ENCODE results near the gene QTRT2.

QTRT2 gene

GRCh38 chr3:114081037-114081436, 24.5 kb downstream of the QTRT2 start:
- no peak overlapping the region for H2BK5ac ChIP-seq (ENCODE audit: low read length)
- no peak overlapping the region for H2BK15ac ChIP-seq (ENCODE audit: low read length)
- H3K18ac ChIP-seq (ENCODE audit: low read length), result no peak overlapping the region
- no peak overlapping the region for H3K27ac ChIP-seq (replicated peaks; ENCODE audit: low read length)
- no peaks in the 10 kb centered on the region for H3K27me3 ChIP-seq (ENCODE audit: control insufficient read depth in 3 of 3, insufficient read depth in 3 of 3, low read depth in 1 of 3, low read length in 3 of 3)
- H4K8ac ChIP-seq (ENCODE audit: low read depth, low read length), result no peak overlapping the region
- DNase-seq (ENCODE audit: low spot score), result no peak
- H3K79me1 ChIP-seq (ENCODE audit: low read depth, low read length), result no peaks in the 10 kb centered on the region
- H2BK120ac ChIP-seq (ENCODE audit: low read depth, low read length), result no peak overlapping the region
- H4K91ac ChIP-seq (ENCODE audit: low read depth, low read length, poor library complexity), result no peak overlapping the region
- H3K9me3 ChIP-seq (replicated peaks in 1 of 2; ENCODE audit: control insufficient read depth in 2 of 2, insufficient read depth in 1 of 2, low read depth in 1 of 2, low read length in 2 of 2), result peaks cover 0 to 7% of the 10 kb centered on the region in 2 donors
- H3K23ac ChIP-seq (ENCODE audit: low read depth, low read length, poor library complexity), result no peak overlapping the region
- H2AK5ac ChIP-seq (ENCODE audit: low read depth, low read length), result no peak overlapping the region
- H2AFZ ChIP-seq (ENCODE audit: low read length), result no peak overlapping the region
- H3K4me1 ChIP-seq (ENCODE audit: control insufficient read depth in 2 of 2, insufficient read depth in 1 of 2, low read depth in 1 of 2, low read length in 2 of 2), result no peaks in the 10 kb centered on the region
- no peak overlapping the region for H3K9ac ChIP-seq (ENCODE audit: low read depth, low read length, poor library complexity)
- H3K4me3 ChIP-seq (ENCODE audit: low read length in 2 of 2), result no peak overlapping the region
- no peak overlapping the region for H3K14ac ChIP-seq (ENCODE audit: low read length)
- H3K4ac ChIP-seq (ENCODE audit: low read length), result no peak overlapping the region
- H3K4me2 ChIP-seq (ENCODE audit: insufficient read depth, low read length, poor library complexity, severe bottlenecking), result no peak overlapping the region
- H3K36me3 ChIP-seq (replicated peaks in 1 of 2; ENCODE audit: control insufficient read depth in 2 of 2, insufficient read depth in 2 of 2, low read length in 2 of 2), result peaks cover 13 to 96% of the 10 kb centered on the region in 2 donors
- H2BK12ac ChIP-seq (ENCODE audit: low read length), result no peak overlapping the region

DNA sequence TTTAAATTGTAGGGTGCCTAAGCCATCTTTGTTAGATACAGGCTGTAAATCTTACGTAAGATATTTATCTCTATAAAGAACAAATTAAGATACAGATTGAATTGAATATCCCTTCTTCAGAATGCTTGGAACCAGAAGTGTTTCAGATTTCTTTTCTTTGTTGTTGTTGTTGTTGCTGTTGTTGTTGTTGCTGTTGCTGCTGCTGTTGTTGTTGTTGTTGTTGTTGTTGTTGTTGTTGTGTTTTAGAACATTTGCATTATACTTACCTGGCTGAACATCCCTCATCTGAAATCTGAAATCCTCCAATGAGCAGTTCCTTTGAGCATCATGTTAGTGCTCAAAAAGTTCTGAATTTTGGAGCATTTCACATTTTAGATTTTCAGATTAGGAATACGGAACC, 26.6 kb downstream of the QTRT2 start:
- Histone ChIP-seq H2BK120ac (ENCODE audit: low read depth, low read length) (no peak overlapping the region), H2AK5ac (ENCODE audit: low read depth, low read length) (no peak overlapping the region), H2BK5ac (ENCODE audit: low read length) (no peak overlapping the region), H2BK15ac (ENCODE audit: low read length) (no peak overlapping the region), H3K27me3 (ENCODE audit: control insufficient read depth in 3 of 3, insufficient read depth in 3 of 3, low read depth in 1 of 3, low read length in 3 of 3) (no peaks in the 10 kb centered on the region), H4K8ac (ENCODE audit: low read depth, low read length) (no peak overlapping the region), H3K18ac (ENCODE audit: low read length) (no peak overlapping the region), H3K4me2 (ENCODE audit: insufficient read depth, low read length, poor library complexity, severe bottlenecking) (no peak overlapping the region), H2BK12ac (ENCODE audit: low read length) (no peak overlapping the region), H3K4me1 (ENCODE audit: control insufficient read depth in 2 of 2, insufficient read depth in 1 of 2, low read depth in 1 of 2, low read length in 2 of 2) (no peaks in the 10 kb centered on the region), H3K36me3 (replicated peaks in 1 of 2; ENCODE audit: control insufficient read depth in 2 of 2, insufficient read depth in 2 of 2, low read length in 2 of 2) (peaks cover 14 to 97% of the 10 kb centered on the region in 2 donors), H3K9ac (ENCODE audit: low read depth, low read length, poor library complexity) (no peak overlapping the region), H3K4ac (ENCODE audit: low read length) (no peak overlapping the region), H3K79me1 (ENCODE audit: low read depth, low read length) (no peaks in the 10 kb centered on the region), H3K14ac (ENCODE audit: low read length) (no peak overlapping the region), H3K27ac (replicated peaks; ENCODE audit: low read length) (no peak overlapping the region), H3K4me3 (ENCODE audit: low read length in 2 of 2) (no peak overlapping the region), H2AFZ (ENCODE audit: low read length) (no peak overlapping the region), H4K91ac (ENCODE audit: low read depth, low read length, poor library complexity) (no peak overlapping the region), H3K9me3 (replicated peaks in 1 of 2; ENCODE audit: control insufficient read depth in 2 of 2, insufficient read depth in 1 of 2, low read depth in 1 of 2, low read length in 2 of 2) (peaks cover 0 to 19% of the 10 kb centered on the region in 2 donors), H3K23ac (ENCODE audit: low read depth, low read length, poor library complexity) (no peak overlapping the region)
- no peak for DNase-seq (ENCODE audit: low spot score)
- no CpG with 5 or more reads among the region's 2 CpGs for WGBS, 2 donors (ENCODE audit: extremely low coverage in 2 of 2, insufficient read length in 2 of 2, insufficient replicate concordance in 1 of 2)

DNA sequence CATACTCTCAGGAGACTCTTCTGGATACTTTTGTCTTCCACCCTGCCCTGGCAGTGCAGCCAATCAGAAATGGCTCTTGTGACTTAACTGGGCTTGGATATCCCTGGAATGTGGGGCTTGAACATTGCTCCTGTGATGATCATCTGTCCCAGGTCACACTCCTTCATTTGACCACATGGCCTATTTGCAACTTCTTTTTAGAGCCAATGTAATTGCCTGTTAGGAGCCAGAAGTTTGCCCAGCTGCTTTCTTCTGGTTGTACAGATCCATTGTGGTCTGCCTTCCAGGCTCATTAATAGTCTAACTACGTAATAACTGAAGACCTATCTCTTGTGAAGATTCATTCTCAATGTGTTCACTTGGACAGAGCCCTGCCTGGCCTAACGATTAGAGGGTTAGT, 29.8 kb downstream of the QTRT2 start:
- Histone ChIP-seq H2AFZ (ENCODE audit: low read length) (no peak overlapping the region), H3K9me3 (replicated peaks in 1 of 2; ENCODE audit: control insufficient read depth in 2 of 2, insufficient read depth in 1 of 2, low read depth in 1 of 2, low read length in 2 of 2) (peaks cover 0 to 19% of the 10 kb centered on the region in 2 donors), H3K79me1 (ENCODE audit: low read depth, low read length) (no peaks in the 10 kb centered on the region), H4K8ac (ENCODE audit: low read depth, low read length) (no peak overlapping the region), H2BK15ac (ENCODE audit: low read length) (no peak overlapping the region), H3K18ac (ENCODE audit: low read length) (no peak overlapping the region), H3K4me3 (ENCODE audit: low read length in 2 of 2) (no peak overlapping the region), H2BK120ac (ENCODE audit: low read depth, low read length) (no peak overlapping the region), H2BK5ac (ENCODE audit: low read length) (no peak overlapping the region), H3K4me2 (ENCODE audit: insufficient read depth, low read length, poor library complexity, severe bottlenecking) (no peak overlapping the region), H3K27me3 (ENCODE audit: control insufficient read depth in 3 of 3, insufficient read depth in 3 of 3, low read depth in 1 of 3, low read length in 3 of 3) (no peaks in the 10 kb centered on the region), H4K91ac (ENCODE audit: low read depth, low read length, poor library complexity) (no peak overlapping the region), H3K4ac (ENCODE audit: low read length) (no peak overlapping the region), H3K4me1 (ENCODE audit: control insufficient read depth in 2 of 2, insufficient read depth in 1 of 2, low read depth in 1 of 2, low read length in 2 of 2) (peaks cover 0 to 3% of the 10 kb centered on the region in 2 donors), H2BK12ac (ENCODE audit: low read length) (no peak overlapping the region), H3K14ac (ENCODE audit: low read length) (no peak overlapping the region), H3K36me3 (replicated peaks in 1 of 2; ENCODE audit: control insufficient read depth in 2 of 2, insufficient read depth in 2 of 2, low read length in 2 of 2) (peaks cover 16 to 74% of the 10 kb centered on the region in 2 donors), H2AK5ac (ENCODE audit: low read depth, low read length) (no peak overlapping the region), H3K23ac (ENCODE audit: low read depth, low read length, poor library complexity) (no peak overlapping the region), H3K9ac (ENCODE audit: low read depth, low read length, poor library complexity) (no peak overlapping the region), H3K27ac (replicated peaks; ENCODE audit: low read length) (no peak overlapping the region)
- DNase-seq (ENCODE audit: low spot score), result no peak
- whole genome bisulfite sequencing, 2 donors (ENCODE audit: extremely low coverage in 2 of 2, insufficient read length in 2 of 2, insufficient replicate concordance in 1 of 2), result no CpG with 5 or more reads among the region's 2 CpGs

GRCh38 chr3:114089675-114090074, 33.1 kb downstream of the QTRT2 start:
- Histone ChIP-seq H2BK120ac (ENCODE audit: low read depth, low read length) (no peak overlapping the region), H3K36me3 (replicated peaks in 1 of 2; ENCODE audit: control insufficient read depth in 2 of 2, insufficient read depth in 2 of 2, low read length in 2 of 2) (peaks cover 12 to 42% of the 10 kb centered on the region in 2 donors), H3K18ac (ENCODE audit: low read length) (no peak overlapping the region), H3K9me3 (replicated peaks in 1 of 2; ENCODE audit: control insufficient read depth in 2 of 2, insufficient read depth in 1 of 2, low read depth in 1 of 2, low read length in 2 of 2) (peaks cover 0 to 15% of the 10 kb centered on the region in 2 donors), H2BK5ac (ENCODE audit: low read length) (no peak overlapping the region), H3K23ac (ENCODE audit: low read depth, low read length, poor library complexity) (no peak overlapping the region), H2BK15ac (ENCODE audit: low read length) (no peak overlapping the region), H3K27me3 (ENCODE audit: control insufficient read depth in 3 of 3, insufficient read depth in 3 of 3, low read depth in 1 of 3, low read length in 3 of 3) (no peaks in the 10 kb centered on the region), H3K4ac (ENCODE audit: low read length) (no peak overlapping the region), H3K9ac (ENCODE audit: low read depth, low read length, poor library complexity) (no peak overlapping the region), H3K4me3 (ENCODE audit: low read length in 2 of 2) (no peak overlapping the region), H3K4me1 (ENCODE audit: control insufficient read depth in 2 of 2, insufficient read depth in 1 of 2, low read depth in 1 of 2, low read length in 2 of 2) (peaks cover 5 to 11% of the 10 kb centered on the region in 2 donors), H4K91ac (ENCODE audit: low read depth, low read length, poor library complexity) (no peak overlapping the region), H3K79me1 (ENCODE audit: low read depth, low read length) (no peaks in the 10 kb centered on the region), H2AFZ (ENCODE audit: low read length) (no peak overlapping the region), H3K27ac (replicated peaks; ENCODE audit: low read length) (no peak overlapping the region), H2BK12ac (ENCODE audit: low read length) (no peak overlapping the region), H2AK5ac (ENCODE audit: low read depth, low read length) (no peak overlapping the region), H4K8ac (ENCODE audit: low read depth, low read length) (no peak overlapping the region), H3K4me2 (ENCODE audit: insufficient read depth, low read length, poor library complexity, severe bottlenecking) (no peak overlapping the region), H3K14ac (ENCODE audit: low read length) (no peak overlapping the region)
- DNase-seq (ENCODE audit: low spot score), result no peak
